Left lung (tissue), 10 donors: ENCODE results near the gene SMAD5. TPM values are rescaled to one million over a fixed set of nuclear protein-coding genes. Genes with fewer than 3 reads are reported as not detected.

Experiments used
- ATAC-seq: fragments of 200-7000 bp; cut with Tn5 transposase; one replicate; pipeline ENCODE4 v1.9.1; 2020; ENCODE audit warnings: moderate library complexity
- DNase-seq, 4 donors: peaks; one replicate each; pipeline ENCODE4 v3.0.0-alpha.2; 2013 to 2020
- H3K27ac ChIP-seq, 2 donors: fragments of 200-600 bp; sonication (generic) in 1 of 2; one replicate each; pipeline versions ENCODE4 v1.5.0 to v1.8.0; 2020 to 2021
- H3K27me3 ChIP-seq, 2 donors: fragments of 200-600 bp; sonication (generic) in 1 of 2; one replicate each; pipeline versions ENCODE4 v1.5.0 to v1.8.0; 2020 to 2021
- H3K36me3 ChIP-seq, 2 donors: fragments of 200-600 bp; sonication (generic) in 1 of 2; one replicate each; pipeline versions ENCODE4 v1.5.0 to v1.8.0; 2020 to 2021
- H3K4me1 ChIP-seq, 2 donors: fragments of 200-600 bp; one replicate each; pipeline ENCODE4 v1.8.0; 2021
- H3K4me3 ChIP-seq, 2 donors: fragments of 200-600 bp; sonication (generic) in 1 of 2; one replicate each; pipeline versions ENCODE4 v1.5.0 to v1.8.0; 2020 to 2021; ENCODE audit warnings: mild to moderate bottlenecking in 1 of 2
- H3K9me3 ChIP-seq, 2 donors: fragments of 200-600 bp; sonication (generic) in 1 of 2; one replicate each; pipeline versions ENCODE4 v1.5.0 to v1.8.0; 2020 to 2021
- CTCF ChIP-seq, 2 donors: fragments of 200-600 bp; sonication (generic) in 1 of 2; IDR thresholded peaks; one replicate each; pipeline versions ENCODE4 v1.5.0 to v1.8.0; 2021; ENCODE audit warnings: antibody characterized with exemption in 2 of 2
- intact Hi-C, 2 donors: fragments of 100-400 bp; cut with DNase I; formaldehyde crosslinking; loops; one replicate each; pipeline versions ENCODE4 v1.11.2 to v1.14.2; 2022
- polyA plus RNA-seq, 6 donors: library from polyadenylated mRNA; unstranded; fragments of 120-200 nt; gene quantifications; one replicate each; pipeline ENCODE4 v1.2.1, GENCODE V29; 2013; ENCODE audit not compliant: insufficient read length in 6 of 6
- total RNA-seq, 2 donors: library from RNA; stranded (reverse); fragmentation: NEBNext Ultra II Directional; extraction: Animal tissue kit (Norgen Biotek cat#: 25700); gene quantifications; one replicate each; pipeline ENCODE4 v1.2.1, GENCODE V29; 2021
- donor health status: DM: no; HTN: yes; CAD: no.
- donor health status: DM: no; HTN: no; CAD: no.

SMAD5 gene
- total and polyA plus RNA-seq, 8 donors, result 54.7 to 83.5 (median 73.6) TPM

- H3K36me3 ChIP-seq, result no peaks in the 10 kb centered on the region
- H3K4me3 ChIP-seq, result no peak overlapping the region
- ATAC-seq (no peak), DNase-seq (no peak)
- TF ChIP-seq CTCF (IDR thresholded peaks at IDR 0.05), result no peak
- no peak overlapping the region for H3K27ac ChIP-seq
- intact Hi-C loops, result no loop called here
- no peaks in the 10 kb centered on the region for H3K9me3 ChIP-seq
- no peaks in the 10 kb centered on the region for H3K27me3 ChIP-seq
- peaks cover 0 to 42% of the 10 kb centered on the region in 2 donors for H3K4me1 ChIP-seq
Measured at GRCh38 chr5:136141561-136141960, 8.9 kb downstream of the SMAD5 start.

- Histone ChIP-seq H3K36me3 (no peaks in the 10 kb centered on the region), H3K27ac (no peak overlapping the region), H3K4me1 (peaks cover 0 to 24% of the 10 kb centered on the region in 2 donors), H3K27me3 (no peaks in the 10 kb centered on the region), H3K9me3 (no peaks in the 10 kb centered on the region), H3K4me3 (no peak overlapping the region)
- intact Hi-C loops, result no loop called here
- ATAC-seq (no peak), DNase-seq (no peak)
- TF ChIP-seq CTCF (IDR thresholded peaks at IDR 0.05), result no peak
Measured at GRCh38 chr5:136143312-136143711, 10.7 kb downstream of the SMAD5 start.

- Histone ChIP-seq H3K9me3 (no peaks in the 10 kb centered on the region), H3K4me3 (no peak overlapping the region), H3K36me3 (no peaks in the 10 kb centered on the region), H3K4me1 (peaks cover 0 to 20% of the 10 kb centered on the region in 2 donors), H3K27me3 (no peaks in the 10 kb centered on the region), H3K27ac (no peak overlapping the region)
- TF ChIP-seq CTCF (IDR thresholded peaks at IDR 0.05), result no peak
- intact Hi-C loops, result no loop called here
- ATAC-seq, result no peak
- DNase-seq, result no peak
Measured at GRCh38 chr5:136143763-136144162, 11.1 kb downstream of the SMAD5 start.

GRCh38 chr5:136145030-136145429, 12.4 kb downstream of the SMAD5 start:
- ATAC-seq, result no peak
- no peaks in the 10 kb centered on the region for H3K36me3 ChIP-seq
- intact Hi-C loops, result no loop called here
- DNase-seq, result no peak
- peaks cover 0 to 24% of the 10 kb centered on the region in 2 donors for H3K4me1 ChIP-seq
- no peak overlapping the region for H3K27ac ChIP-seq
- H3K4me3 ChIP-seq, result no peak overlapping the region
- H3K27me3 ChIP-seq, result no peaks in the 10 kb centered on the region
- no peaks in the 10 kb centered on the region for H3K9me3 ChIP-seq
- TF ChIP-seq CTCF (IDR thresholded peaks at IDR 0.05), result no peak

GRCh38 chr5:136146201-136146600, 13.6 kb downstream of the SMAD5 start:
- no peak overlapping the region for H3K4me3 ChIP-seq
- H3K9me3 ChIP-seq, result no peaks in the 10 kb centered on the region
- intact Hi-C loops, result no loop called here
- ATAC-seq (no peak), DNase-seq (no peak)
- H3K27me3 ChIP-seq, result no peaks in the 10 kb centered on the region
- H3K36me3 ChIP-seq, result no peaks in the 10 kb centered on the region
- peaks cover 0 to 24% of the 10 kb centered on the region in 2 donors for H3K4me1 ChIP-seq
- no peak overlapping the region for H3K27ac ChIP-seq
- TF ChIP-seq CTCF (IDR thresholded peaks at IDR 0.05), result no peak
